NCI-H1417 (cell line): ENCODE results near the gene ERRFI1.

Experiments used
- DNase-seq, 3 experiments: peaks; one replicate each; lab custom pipeline; 2025; lab: John Stamatoyannopoulos, UW

ERRFI1 gene

GRCh38 chr1:8018492-8019228 lies 7.4 kb downstream of the ERRFI1 start:
- DNase-seq: no peak

DNA sequence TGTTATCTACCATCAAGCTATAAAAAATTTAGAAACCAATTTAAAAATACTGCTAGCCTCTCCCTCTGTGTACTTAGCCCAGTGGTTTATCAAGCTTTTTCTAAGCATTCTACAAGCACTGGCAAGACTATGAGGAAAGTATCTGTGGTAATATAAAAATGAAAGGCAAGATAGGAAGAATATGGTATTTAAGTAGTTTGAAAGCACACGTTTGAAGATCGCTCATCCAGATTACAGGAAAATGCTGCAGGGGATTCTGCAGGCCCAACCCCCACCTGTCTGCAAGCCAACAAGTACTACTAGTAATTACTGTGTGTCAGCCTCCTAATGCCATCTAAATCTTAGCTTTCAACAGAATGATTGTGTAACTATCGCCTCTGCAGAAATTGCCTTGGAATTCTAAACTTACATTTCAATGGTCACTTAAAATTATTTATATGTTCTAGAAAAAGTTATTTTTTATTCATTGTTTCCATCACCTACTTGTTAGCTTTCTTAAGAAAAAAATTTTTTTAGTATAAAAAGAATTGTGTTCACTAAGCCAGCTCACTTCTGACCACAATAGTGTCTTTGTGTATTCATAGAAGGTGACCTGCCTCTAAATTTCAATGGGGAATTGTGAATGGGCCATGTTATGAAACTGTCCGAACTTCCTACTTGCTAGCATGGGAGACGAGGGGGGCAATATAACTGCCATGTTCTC lies 8.5 kb downstream of the ERRFI1 start:
- peak in 2 of 3 experiments; percentile 44 to 72 for DNase-seq

GRCh38 chr1:8016895-8017241 lies 9.2 kb downstream of the ERRFI1 start:
- DNase-seq: no peak

- DNase-seq: peak in 2 of 3 experiments; percentile 2 to 28
These were observed 9.8 kb downstream of the ERRFI1 start for GRCh38 chr1:8016210-8016894.

- no peak for DNase-seq
These were observed 10.3 kb downstream of the ERRFI1 start for GRCh38 chr1:8015809-8016165.

DNA sequence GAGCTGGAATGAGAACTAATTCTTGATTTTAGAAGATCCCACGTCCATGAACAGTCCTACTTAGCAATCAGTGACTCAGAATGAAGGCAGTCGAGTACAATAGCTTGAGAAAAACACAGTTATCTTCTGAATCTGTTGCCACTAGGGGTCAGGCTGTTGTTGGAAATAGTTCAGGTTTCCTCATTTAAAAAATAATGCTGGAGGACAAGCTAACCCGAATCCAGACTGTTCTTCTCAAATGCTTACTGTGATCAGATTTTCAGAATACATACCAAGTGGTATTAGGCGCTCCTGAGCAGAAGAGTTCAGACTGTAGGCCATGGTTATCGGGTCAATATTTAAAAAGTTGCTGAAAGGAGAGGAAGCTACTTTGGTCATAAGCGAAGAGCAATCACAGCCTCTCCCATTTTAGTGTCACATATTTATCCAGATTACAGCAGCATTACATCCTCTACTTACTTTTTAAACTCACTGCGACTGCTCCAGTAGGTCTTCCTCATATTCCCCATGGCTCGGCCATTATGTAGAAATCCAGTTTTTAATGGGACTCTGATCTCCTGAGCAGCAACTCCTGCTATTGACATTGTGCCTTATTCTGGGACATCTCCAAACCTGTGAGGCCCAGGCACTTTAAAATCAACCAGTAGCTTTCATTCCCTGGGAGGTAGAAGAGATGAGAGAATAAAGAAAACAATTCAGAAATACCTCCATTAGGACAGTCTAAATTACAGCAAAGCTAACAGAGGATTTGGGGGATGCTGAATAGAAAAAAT lies 10.9 kb downstream of the ERRFI1 start:
- DNase-seq: peak; percentile 35 to 76 (median 59)

GRCh38 chr1:8014381-8014988 lies 11.6 kb downstream of the ERRFI1 start:
- DNase-seq: no peak

DNA sequence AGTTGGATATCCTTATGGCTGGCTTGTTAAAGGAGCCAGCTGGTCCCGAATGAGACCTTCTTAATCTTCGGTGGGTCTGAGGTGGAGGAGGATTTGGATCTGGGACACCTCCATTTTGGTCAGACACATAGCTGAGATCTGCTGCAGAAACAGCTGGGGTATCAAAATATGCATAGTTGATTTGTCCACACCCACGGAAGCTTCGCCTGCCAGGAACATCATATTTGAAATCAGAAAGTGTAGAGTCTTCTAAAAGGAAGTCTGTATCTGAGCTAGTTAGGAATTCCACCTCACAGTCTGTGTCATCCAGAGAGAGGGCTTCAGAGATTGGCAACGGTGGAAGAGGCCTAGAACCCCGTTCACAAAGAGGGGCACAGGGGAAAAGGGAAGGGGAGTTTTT lies 12.3 kb downstream of the ERRFI1 start:
- no peak for DNase-seq

DNA sequence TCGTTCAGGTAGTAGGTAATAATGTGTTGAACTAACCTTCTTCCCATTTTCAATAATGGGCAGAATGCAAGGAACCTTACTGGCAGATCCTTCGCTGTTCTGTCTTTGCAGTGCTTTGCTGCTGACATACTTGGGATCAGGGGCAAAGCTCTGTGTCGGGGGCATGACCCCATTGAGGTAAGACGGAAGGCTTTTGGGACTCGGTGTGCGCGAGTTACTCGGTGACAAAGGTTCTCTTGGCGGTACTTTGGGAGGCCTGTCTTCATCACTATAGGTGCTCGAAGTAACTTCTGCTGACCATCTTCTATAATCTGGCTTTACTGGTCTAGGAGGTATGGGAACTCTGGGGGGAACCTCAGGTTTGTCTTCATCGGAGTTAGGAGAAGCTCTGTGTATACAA lies 12.7 kb downstream of the ERRFI1 start:
- no peak for DNase-seq

DNA sequence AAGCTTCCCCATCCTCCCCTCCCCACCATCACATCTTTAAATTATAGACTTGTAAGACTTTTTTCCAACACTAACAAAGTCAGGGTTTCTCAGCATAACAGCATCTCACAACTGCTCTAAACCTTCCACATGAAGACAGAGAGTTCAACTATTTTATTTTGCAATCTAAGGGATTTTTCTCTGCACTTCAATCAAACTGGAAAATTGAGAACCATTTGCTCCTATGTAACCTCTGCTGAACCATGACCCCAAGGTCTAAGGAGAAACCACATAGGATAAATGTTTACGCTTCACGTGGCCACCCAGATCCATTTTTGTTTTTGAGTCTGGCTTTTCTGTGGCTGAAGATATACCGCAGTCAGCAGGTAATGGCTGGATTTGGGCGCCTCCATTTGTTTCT lies 13.2 kb downstream of the ERRFI1 start:
- no peak for DNase-seq

GRCh38 chr1:8011923-8012858 lies 13.9 kb downstream of the ERRFI1 start:
- no peak for DNase-seq

- no peak for DNase-seq
These were observed 15.1 kb downstream of the ERRFI1 start for GRCh38 chr1:8011016-8011415.

DNA sequence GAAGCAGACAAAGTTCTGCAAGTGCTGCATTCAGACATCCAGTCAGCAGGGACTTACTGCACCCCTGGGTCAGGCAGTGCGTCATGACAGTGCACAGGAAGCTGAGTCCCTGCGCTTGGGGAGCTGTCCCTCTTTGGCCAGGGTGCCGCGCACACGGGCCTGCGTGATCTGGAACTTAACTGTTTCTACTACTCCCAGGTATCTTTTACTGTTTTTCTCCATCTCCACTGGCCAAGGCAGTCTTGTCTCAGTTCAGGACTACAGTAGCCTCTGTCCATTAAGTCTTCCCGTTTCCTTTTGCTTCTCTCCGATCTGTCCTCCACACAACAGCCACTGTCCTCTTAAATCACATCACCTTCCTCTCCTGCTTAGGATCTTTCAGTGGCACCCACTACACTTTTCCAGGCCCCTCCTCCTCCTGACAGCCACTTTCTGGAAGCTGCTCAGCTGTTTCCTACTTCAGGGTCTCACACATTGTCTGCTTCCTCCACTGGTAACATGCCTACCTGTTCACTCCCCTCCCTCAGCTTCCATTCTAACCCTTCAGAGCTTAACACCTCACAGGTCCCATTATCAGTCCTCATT lies 15.9 kb downstream of the ERRFI1 start:
- no peak for DNase-seq

DNA sequence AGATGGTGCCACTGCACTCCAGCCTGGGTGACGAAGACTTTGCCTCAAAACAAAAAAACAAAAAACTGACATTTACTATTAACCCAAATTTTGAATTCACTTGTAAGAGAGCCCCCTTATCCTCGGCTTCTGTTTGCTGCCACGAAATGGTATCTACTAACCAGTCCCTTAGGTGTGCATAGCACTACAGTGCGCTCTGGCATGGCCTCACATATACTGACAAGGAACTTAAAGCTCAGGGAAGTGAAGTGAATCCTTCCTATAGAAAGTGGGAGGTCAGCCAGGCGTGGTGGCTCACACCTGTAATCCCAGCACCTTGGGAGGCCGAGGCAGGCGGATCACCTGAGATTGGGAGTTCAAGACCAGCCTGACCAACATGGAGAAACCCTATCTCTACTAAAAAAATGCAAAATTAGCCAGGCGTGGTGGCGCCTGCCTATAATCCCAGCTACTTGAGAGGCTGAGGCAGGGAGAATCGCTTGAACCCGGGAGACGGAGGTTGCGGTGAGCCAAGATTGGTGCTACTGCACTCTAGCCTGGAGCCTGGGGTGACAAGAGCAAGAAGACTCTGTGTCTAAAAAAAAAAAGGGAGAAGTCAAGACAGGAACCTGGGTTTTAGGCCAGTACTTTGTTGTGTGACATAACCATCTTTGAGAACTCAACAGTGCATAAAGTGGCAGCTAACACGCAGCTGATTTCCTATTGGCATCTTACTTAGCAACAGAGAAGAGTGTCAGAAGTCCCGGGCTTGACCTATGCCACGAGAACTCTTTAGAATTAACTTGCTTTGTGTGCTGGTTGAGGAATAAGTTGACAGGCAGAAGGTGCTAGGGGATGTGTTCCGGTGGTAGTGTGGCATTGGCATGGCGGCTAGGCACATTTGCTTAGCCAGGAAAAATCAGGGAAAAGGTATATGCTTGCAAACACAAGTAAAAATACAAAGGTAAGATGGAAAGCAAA lies 16.8 kb downstream of the ERRFI1 start:
- no peak for DNase-seq

DNA sequence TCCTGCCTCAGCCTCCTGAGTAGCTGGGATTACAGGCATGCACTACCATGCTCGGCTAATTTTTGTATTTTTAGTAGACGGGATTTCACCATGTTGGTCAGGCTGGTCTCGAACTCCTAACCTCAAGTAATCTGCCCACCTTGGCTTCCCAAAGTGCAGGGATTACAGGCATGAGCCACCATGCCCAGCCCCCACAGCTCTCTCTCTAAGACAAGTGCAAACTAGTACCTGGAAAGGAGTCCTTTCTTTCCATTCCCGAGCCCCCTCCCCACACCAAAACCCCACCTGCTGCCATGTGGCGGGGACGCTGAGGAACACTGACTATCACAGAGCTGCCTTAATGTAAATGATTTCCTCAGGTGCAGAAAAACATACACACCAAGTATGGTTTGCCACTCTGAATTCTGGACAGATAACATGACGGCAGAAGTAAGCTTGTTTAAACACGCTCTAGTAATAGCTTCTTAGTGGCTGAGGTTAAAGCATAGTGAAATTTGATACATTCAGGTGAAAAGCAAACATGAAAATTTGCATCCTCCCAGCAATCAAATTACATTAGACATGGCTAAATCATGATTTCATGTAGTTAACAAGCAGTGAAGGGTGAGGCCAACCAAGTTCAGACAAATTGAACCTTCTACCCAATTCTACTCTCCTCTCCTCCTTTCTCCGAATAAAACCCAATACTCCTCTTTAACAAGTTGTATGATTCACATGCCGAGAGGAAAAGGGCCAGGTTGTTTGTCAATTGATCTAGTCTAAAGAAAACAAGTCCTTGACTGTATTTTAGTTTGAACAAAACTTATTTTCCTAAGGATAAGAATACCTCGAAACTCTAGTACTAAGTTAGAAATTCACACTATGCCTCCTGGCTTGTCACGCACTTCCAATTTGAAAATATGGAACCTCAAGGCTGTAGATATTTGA lies 19.8 kb downstream of the ERRFI1 start:
- DNase-seq: peak; percentile 73 to 92 (median 84)

- DNase-seq: peak; percentile 51 to 95 (median 87)
These were observed 21.1 kb downstream of the ERRFI1 start for GRCh38 chr1:8004803-8005573.

GRCh38 chr1:8004113-8004802 lies 21.9 kb downstream of the ERRFI1 start:
- peak in 2 of 3 experiments; percentile 80 to 89 for DNase-seq
